ENCODE measurements around the gene OPRM1. TPM values are rescaled to one million over a fixed set of nuclear protein-coding genes. Genes with fewer than 3 reads are reported as not detected.

The OPRM1 gene
- polyA plus RNA-seq, 1 donor (not counting 4 experiments of a cell fraction or from before 2014, with no cell fraction given) = not detected

DNA sequence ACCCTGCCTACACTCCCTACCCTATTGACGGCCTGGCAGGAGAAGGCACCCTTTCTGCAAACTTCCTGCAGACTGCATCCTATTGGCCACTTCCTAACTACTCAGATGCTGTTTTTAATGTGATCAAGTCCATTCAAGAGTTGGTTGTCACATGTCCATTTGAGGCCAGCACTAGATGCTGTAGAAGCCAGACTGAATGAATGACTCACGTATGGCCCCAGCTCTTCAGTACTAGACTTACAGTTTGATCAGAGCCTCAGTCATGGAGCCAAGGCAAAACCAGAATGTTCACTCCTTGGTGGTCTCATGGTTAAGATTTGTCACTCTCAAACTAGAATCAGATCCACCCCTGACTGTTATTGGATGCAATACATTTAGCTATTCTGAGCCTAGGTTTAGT is 101.7 kb downstream of the OPRM1 start:
- dilution Hi-C loops (cut with MboI; ENCODE audit: extremely low pct_ligation_motif_present, low sequenced_read_pairs) = no loop called here
- no peak overlapping the region for H3K9ac ChIP-seq (ENCODE audit: control insufficient read depth, extremely low read depth, insufficient read depth, low read length)
- H3K4me2 ChIP-seq (ENCODE audit: control insufficient read depth, extremely low read depth, insufficient read depth, low read depth, low read length) = no peak overlapping the region
- FAIRE-seq (no peak), DNase-seq (ENCODE audit: low read depth, low spot score) (no peak)
- H3K27me3 ChIP-seq (ENCODE audit: control insufficient read depth, extremely low read depth, insufficient read depth, low read length) = no peaks in the 10 kb centered on the region
- H3K4me3 ChIP-seq (ENCODE audit: control insufficient read depth in 2 of 3, extremely low read depth in 1 of 3, insufficient read depth in 2 of 3, low read depth in 1 of 3, low read length in 3 of 3) = no peak overlapping the region
- H2AFZ ChIP-seq (ENCODE audit: control insufficient read depth, low read length) = no peak overlapping the region
- no peaks in the 10 kb centered on the region for H4K20me1 ChIP-seq (ENCODE audit: control insufficient read depth, extremely low read depth, insufficient read depth, low read length)
- no peak for TF ChIP-seq EZH2 (IDR thresholded peaks at IDR 0.05; ENCODE audit: low read length)
- TF ChIP-seq, protein P1, sequence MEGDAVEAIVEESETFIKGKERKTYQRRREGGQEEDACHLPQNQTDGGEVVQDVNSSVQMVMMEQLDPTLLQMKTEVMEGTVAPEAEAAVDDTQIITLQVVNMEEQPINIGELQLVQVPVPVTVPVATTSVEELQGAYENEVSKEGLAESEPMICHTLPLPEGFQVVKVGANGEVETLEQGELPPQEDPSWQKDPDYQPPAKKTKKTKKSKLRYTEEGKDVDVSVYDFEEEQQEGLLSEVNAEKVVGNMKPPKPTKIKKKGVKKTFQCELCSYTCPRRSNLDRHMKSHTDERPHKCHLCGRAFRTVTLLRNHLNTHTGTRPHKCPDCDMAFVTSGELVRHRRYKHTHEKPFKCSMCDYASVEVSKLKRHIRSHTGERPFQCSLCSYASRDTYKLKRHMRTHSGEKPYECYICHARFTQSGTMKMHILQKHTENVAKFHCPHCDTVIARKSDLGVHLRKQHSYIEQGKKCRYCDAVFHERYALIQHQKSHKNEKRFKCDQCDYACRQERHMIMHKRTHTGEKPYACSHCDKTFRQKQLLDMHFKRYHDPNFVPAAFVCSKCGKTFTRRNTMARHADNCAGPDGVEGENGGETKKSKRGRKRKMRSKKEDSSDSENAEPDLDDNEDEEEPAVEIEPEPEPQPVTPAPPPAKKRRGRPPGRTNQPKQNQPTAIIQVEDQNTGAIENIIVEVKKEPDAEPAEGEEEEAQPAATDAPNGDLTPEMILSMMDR (optimal IDR thresholded peaks at IDR 0.05 in 1 of 3, IDR thresholded peaks at IDR 0.05 in 1 of 3, conservative IDR thresholded peaks at IDR 0.05 in 1 of 3; ENCODE audit: extremely low read depth in 1 of 3, insufficient read depth in 2 of 3, low read length in 3 of 3) = no peak
- no peaks in the 10 kb centered on the region for H3K9me1 ChIP-seq (ENCODE audit: control insufficient read depth, extremely low read depth, insufficient read depth, low read length)
- no peaks in the 10 kb centered on the region for H3K79me2 ChIP-seq (ENCODE audit: control insufficient read depth, insufficient read depth, low read length)
- H3K27ac ChIP-seq (ENCODE audit: control insufficient read depth, insufficient read depth, low read length) = no peak overlapping the region
- no peaks in the 10 kb centered on the region for H3K36me3 ChIP-seq (ENCODE audit: control insufficient read depth in 2 of 2, extremely low read depth in 1 of 2, insufficient read depth in 2 of 2, low read length in 2 of 2)
- no peaks in the 10 kb centered on the region for H3K4me1 ChIP-seq (ENCODE audit: control insufficient read depth, extremely low read depth, insufficient read depth, low read length)
- H3K9me3 ChIP-seq (ENCODE audit: control insufficient read depth, low read depth, low read length) = no peaks in the 10 kb centered on the region

DNA sequence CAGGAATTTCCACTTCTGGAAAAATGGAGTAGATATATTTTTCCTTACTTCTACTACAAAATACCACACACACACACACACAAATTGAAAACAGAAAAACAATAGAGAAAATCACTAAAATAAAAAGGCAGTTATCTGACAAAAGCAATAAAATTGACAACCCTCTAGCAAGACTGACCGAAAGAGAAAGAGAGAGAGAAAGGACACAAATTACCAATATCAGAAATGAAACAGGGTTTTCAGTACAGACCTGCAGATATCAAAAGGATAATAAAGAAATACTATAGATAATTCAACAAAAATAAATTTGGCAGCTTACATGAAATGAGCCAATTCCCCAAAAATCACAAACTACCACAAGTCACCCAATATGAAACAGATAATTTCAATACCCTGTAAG is 104.7 kb downstream of the OPRM1 start:
- dilution Hi-C loops (cut with MboI; ENCODE audit: extremely low pct_ligation_motif_present, low sequenced_read_pairs) = no loop called here
- H3K36me3 ChIP-seq (ENCODE audit: control insufficient read depth in 2 of 2, extremely low read depth in 1 of 2, insufficient read depth in 2 of 2, low read length in 2 of 2) = no peaks in the 10 kb centered on the region
- no peaks in the 10 kb centered on the region for H3K9me3 ChIP-seq (ENCODE audit: control insufficient read depth, low read depth, low read length)
- H3K4me3 ChIP-seq (ENCODE audit: control insufficient read depth in 2 of 3, extremely low read depth in 1 of 3, insufficient read depth in 2 of 3, low read depth in 1 of 3, low read length in 3 of 3) = no peak overlapping the region
- no peaks in the 10 kb centered on the region for H3K27me3 ChIP-seq (ENCODE audit: control insufficient read depth, extremely low read depth, insufficient read depth, low read length)
- H3K27ac ChIP-seq (ENCODE audit: control insufficient read depth, insufficient read depth, low read length) = no peak overlapping the region
- FAIRE-seq = no peak
- H4K20me1 ChIP-seq (ENCODE audit: control insufficient read depth, extremely low read depth, insufficient read depth, low read length) = no peaks in the 10 kb centered on the region
- no peaks in the 10 kb centered on the region for H3K4me1 ChIP-seq (ENCODE audit: control insufficient read depth, extremely low read depth, insufficient read depth, low read length)
- no peak overlapping the region for H3K9ac ChIP-seq (ENCODE audit: control insufficient read depth, extremely low read depth, insufficient read depth, low read length)
- no peak overlapping the region for H2AFZ ChIP-seq (ENCODE audit: control insufficient read depth, low read length)
- H3K4me2 ChIP-seq (ENCODE audit: control insufficient read depth, extremely low read depth, insufficient read depth, low read depth, low read length) = no peak overlapping the region
- no peaks in the 10 kb centered on the region for H3K79me2 ChIP-seq (ENCODE audit: control insufficient read depth, insufficient read depth, low read length)
- H3K9me1 ChIP-seq (ENCODE audit: control insufficient read depth, extremely low read depth, insufficient read depth, low read length) = no peaks in the 10 kb centered on the region
- no peak for TF ChIP-seq EZH2 (IDR thresholded peaks at IDR 0.05; ENCODE audit: low read length)
- TF ChIP-seq, protein P1 (optimal IDR thresholded peaks at IDR 0.05 in 1 of 3, IDR thresholded peaks at IDR 0.05 in 1 of 3, conservative IDR thresholded peaks at IDR 0.05 in 1 of 3; ENCODE audit: extremely low read depth in 1 of 3, insufficient read depth in 2 of 3, low read length in 3 of 3) = no peak
- DNase-seq (ENCODE audit: low read depth, low spot score) = no peak
